Activated naive CD4-positive, alpha-beta T cell treated with anti-CD3 and anti-CD28 coated beads for 36 hours (primary cell): ENCODE measurements around the gene RPLP2. TPM values are rescaled to one million over a fixed set of nuclear protein-coding genes. Genes with fewer than 3 reads are reported as not detected.

Source experiments
- CTCF ChIA-PET: fragments of 350-600 bp; sonication (Branson Sonifier 250); formaldehyde crosslinking; loops from one replicate; lab custom pipeline; 2021; ENCODE audit warnings: antibody characterized with exemption; lab: Charles Lee
- DNase-seq: peaks from one replicate; pipeline ENCODE4 v3.0.0-alpha.2; 2020
- H3K27ac Mint-ChIP-seq: one replicate; pipeline ENCODE4 v1.8.0; 2021; ENCODE audit warnings: mild to moderate bottlenecking, mixed read lengths
- H3K27me3 Mint-ChIP-seq: one replicate; pipeline ENCODE4 v1.8.0; 2021; ENCODE audit warnings: low read depth, mixed read lengths
- H3K36me3 Mint-ChIP-seq: one replicate; pipeline ENCODE4 v1.8.0; 2021; ENCODE audit warnings: low read depth, mixed read lengths
- H3K4me1 Mint-ChIP-seq: one replicate; pipeline ENCODE4 v1.8.0; 2021; ENCODE audit warnings: low read depth, mixed read lengths
- H3K4me3 Mint-ChIP-seq: one replicate; pipeline ENCODE4 v1.8.0; 2021; ENCODE audit warnings: mild to moderate bottlenecking, moderate library complexity, mixed read lengths
- H3K9me3 Mint-ChIP-seq: one replicate; pipeline ENCODE4 v1.8.0; 2021; ENCODE audit warnings: mixed read lengths
- intact Hi-C: fragments of 100-400 bp; cut with micrococcal nuclease; formaldehyde crosslinking; loops from one replicate; pipeline ENCODE4 v1.15.1; 2023
- total RNA-seq, 2 experiments: library from RNA; stranded (reverse); gene quantifications; one replicate each; pipeline ENCODE4 v1.2.3, GENCODE V29; 2021

Gene RPLP2
- total RNA-seq, 2 experiments from 2014 or later, result 3,807 to 3,940 TPM

- H3K27ac Mint-ChIP-seq, result peak overlapping the region; percentile 56
- no peaks in the 10 kb centered on the region for H3K9me3 Mint-ChIP-seq
Observed at GRCh38 chr11:804599-804964, 5.2 kb upstream of the RPLP2 start.

GRCh38 chr11:808427-809286, 1.1 kb upstream of the RPLP2 start:
- intact Hi-C loops, result loop anchor here (1.0 to 5.0 kb wide), 6 partner anchors 11 to 356 kb away; partner anchors contain the start of genes CHID1, POLR2L, PTDSS2 and TSPAN4
- H3K4me3 Mint-ChIP-seq, result peak overlapping the region; percentile 84

More at GRCh38 chr11:804599-804964, 5.2 kb upstream of the RPLP2 start:
- intact Hi-C loops, result no loop called here
- Mint-ChIP-seq H3K4me1 (peaks cover 21% of the 10 kb centered on the region), H3K4me3 (peak overlapping the region; percentile 82), H3K36me3 (peaks cover 1% of the 10 kb centered on the region), H3K27me3 (no peaks in the 10 kb centered on the region)
- CTCF ChIA-PET, result no interaction called here
- no peak for DNase-seq

GRCh38 chr11:810040-810567, 337 bp downstream of the RPLP2 start:
- Mint-ChIP-seq H3K9me3 (no peaks in the 10 kb centered on the region), H3K36me3 (peaks cover 31% of the 10 kb centered on the region), H3K4me3 (peak overlapping the region; percentile 84), H3K4me1 (peaks cover 33% of the 10 kb centered on the region), H3K27me3 (no peaks in the 10 kb centered on the region), H3K27ac (peak overlapping the region; percentile 97)
- no peak for DNase-seq
- CTCF ChIA-PET, result interaction anchor here (0.7 kb wide), 1 partner anchor 134 kb away, joined by 3 read pairs; no protein-coding TSS in a partner anchor
- intact Hi-C loops, result no loop called here

More at GRCh38 chr11:808427-809286, 1.1 kb upstream of the RPLP2 start:
- H3K4me1 Mint-ChIP-seq, result peaks cover 35% of the 10 kb centered on the region
- H3K27me3 Mint-ChIP-seq, result no peaks in the 10 kb centered on the region
- H3K9me3 Mint-ChIP-seq, result no peaks in the 10 kb centered on the region
- DNase-seq, result no peak
- peaks cover 28% of the 10 kb centered on the region for H3K36me3 Mint-ChIP-seq
- peak overlapping the region; percentile 97 for H3K27ac Mint-ChIP-seq
- CTCF ChIA-PET, result interaction anchor here (0.6 kb wide), 1 partner anchor 128 kb away, joined by 4 read pairs; no protein-coding TSS in a partner anchor

- Mint-ChIP-seq H3K9me3 (no peaks in the 10 kb centered on the region), H3K27me3 (no peaks in the 10 kb centered on the region), H3K27ac (peak overlapping the region; percentile 32), H3K4me1 (peaks cover 30% of the 10 kb centered on the region), H3K4me3 (peak overlapping the region; percentile 84), H3K36me3 (peaks cover 31% of the 10 kb centered on the region)
- DNase-seq, result no peak
- intact Hi-C loops, result no loop called here
- CTCF ChIA-PET, result no interaction called here
Observed at GRCh38 chr11:811446-812245, 1.9 kb downstream of the RPLP2 start.

- H3K4me1 Mint-ChIP-seq, result peaks cover 30% of the 10 kb centered on the region
- H3K36me3 Mint-ChIP-seq, result peaks cover 31% of the 10 kb centered on the region
- DNase-seq, result no peak
- no peaks in the 10 kb centered on the region for H3K9me3 Mint-ChIP-seq
- no peak overlapping the region for H3K27ac Mint-ChIP-seq
- H3K4me3 Mint-ChIP-seq, result peak overlapping the region; percentile 84
- CTCF ChIA-PET, result no interaction called here
- no peaks in the 10 kb centered on the region for H3K27me3 Mint-ChIP-seq
- intact Hi-C loops, result no loop called here
Observed at GRCh38 chr11:812390-812789, 2.6 kb downstream of the RPLP2 start.

- Mint-ChIP-seq H3K27ac (no peak overlapping the region), H3K27me3 (no peaks in the 10 kb centered on the region), H3K36me3 (peaks cover 30% of the 10 kb centered on the region), H3K9me3 (no peaks in the 10 kb centered on the region), H3K4me1 (peaks cover 26% of the 10 kb centered on the region), H3K4me3 (no peak overlapping the region)
- intact Hi-C loops, result no loop called here
- DNase-seq, result no peak
- CTCF ChIA-PET, result no interaction called here
Observed at GRCh38 chr11:813072-813455, 3.3 kb downstream of the RPLP2 start.

GRCh38 chr11:813456-814096, 3.8 kb downstream of the RPLP2 start:
- H3K36me3 Mint-ChIP-seq, result peaks cover 30% of the 10 kb centered on the region
- CTCF ChIA-PET, result no interaction called here
- no peaks in the 10 kb centered on the region for H3K9me3 Mint-ChIP-seq
- H3K4me1 Mint-ChIP-seq, result peaks cover 24% of the 10 kb centered on the region
- intact Hi-C loops, result no loop called here
- no peaks in the 10 kb centered on the region for H3K27me3 Mint-ChIP-seq
- no peak overlapping the region for H3K27ac Mint-ChIP-seq
- H3K4me3 Mint-ChIP-seq, result no peak overlapping the region
- no peak for DNase-seq

GRCh38 chr11:815675-816432, 6.1 kb downstream of the RPLP2 start:
- DNase-seq, result no peak
- peaks cover 24% of the 10 kb centered on the region for H3K4me1 Mint-ChIP-seq
- no peak overlapping the region for H3K27ac Mint-ChIP-seq
- H3K4me3 Mint-ChIP-seq, result no peak overlapping the region
- H3K9me3 Mint-ChIP-seq, result no peaks in the 10 kb centered on the region
- peaks cover 24% of the 10 kb centered on the region for H3K36me3 Mint-ChIP-seq
- intact Hi-C loops, result no loop called here
- H3K27me3 Mint-ChIP-seq, result no peaks in the 10 kb centered on the region
- CTCF ChIA-PET, result no interaction called here

GRCh38 chr11:816433-816779, 6.6 kb downstream of the RPLP2 start:
- Mint-ChIP-seq H3K27me3 (no peaks in the 10 kb centered on the region), H3K36me3 (peaks cover 18% of the 10 kb centered on the region), H3K4me3 (no peak overlapping the region), H3K4me1 (peaks cover 23% of the 10 kb centered on the region), H3K9me3 (no peaks in the 10 kb centered on the region), H3K27ac (no peak overlapping the region)
- intact Hi-C loops, result no loop called here
- CTCF ChIA-PET, result no interaction called here
- DNase-seq, result no peak

GRCh38 chr11:818396-819128, 8.8 kb downstream of the RPLP2 start, which contains the start of gene PNPLA2:
PNPLA2 (plus strand) TSS chr11:818914; CDS start chr11:819719, 805 bp downstream.
- no peak for DNase-seq
- Mint-ChIP-seq H3K9me3 (no peaks in the 10 kb centered on the region), H3K4me1 (peaks cover 13% of the 10 kb centered on the region), H3K36me3 (peaks cover 7% of the 10 kb centered on the region), H3K27me3 (no peaks in the 10 kb centered on the region), H3K27ac (no peak within 1 kb of the TSS), H3K4me3 (peak within 1 kb of the TSS; percentile 75)
- CTCF ChIA-PET, result interaction anchor here (1.0 kb wide), 1 partner anchor 16 kb away, joined by 3 read pairs; no protein-coding TSS in a partner anchor
- intact Hi-C loops, result loop anchor here (1.0 kb wide), 2 partner anchors 9 to 22 kb away; partner anchors contain the start of gene RPLP2
